ENCODE data around the gene SLC47A1. TPM values are rescaled to one million over a fixed set of nuclear protein-coding genes. Genes with fewer than 3 reads are reported as not detected.

Gene SLC47A1
- total and polyA plus RNA-seq, 2 of the 8 experiments (the other 6 are each of a cell fraction or from before 2014, with no cell fraction given), result 1.5 to 3.6 TPM

DNA sequence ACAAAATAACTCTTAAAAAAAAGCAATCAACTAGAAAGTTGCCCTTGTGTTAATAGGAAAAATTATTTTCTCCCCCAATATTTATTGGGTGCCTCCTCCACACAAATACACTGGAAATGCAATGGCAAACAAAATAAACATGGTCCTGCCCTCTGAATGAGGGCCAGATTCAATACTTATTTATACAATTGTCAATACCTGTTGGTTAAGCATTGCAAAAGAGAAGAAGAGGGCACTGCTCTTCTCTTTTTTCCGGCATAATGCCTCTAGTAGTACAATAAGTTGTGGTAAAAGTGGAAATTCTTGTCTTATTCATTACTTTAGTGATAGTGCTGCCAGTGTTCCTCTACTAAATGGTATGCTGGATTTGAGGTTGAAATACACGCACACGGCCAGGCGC is 92.4 kb downstream of the SLC47A1 start:
- Histone ChIP-seq H3K4me1 (replicated peaks in 1 of 4; ENCODE audit: control insufficient read depth in 3 of 4, insufficient read depth in 4 of 4, low read length in 3 of 4) (no peaks in the 10 kb centered on the region), H4K8ac (ENCODE audit: extremely low read depth, insufficient read depth, low read length) (no peak overlapping the region), H3K9me3 (ENCODE audit: insufficient read depth in 2 of 2, low read depth in 1 of 2, low read length in 1 of 2) (peaks cover 2 to 6% of the 10 kb centered on the region in 2 experiments; a peak in 3 of 4 replicates), H3K23me2 (ENCODE audit: low read depth, low read length) (no peaks in the 10 kb centered on the region), H4K20me1 (replicated peaks in 1 of 2; ENCODE audit: control insufficient read depth in 1 of 2, insufficient read depth in 2 of 2, low read length in 2 of 2) (no peaks in the 10 kb centered on the region), H2BK120ac (replicated peaks; ENCODE audit: low read depth, low read length) (no peak overlapping the region), H3K4me2 (ENCODE audit: insufficient read depth in 1 of 2, low read depth in 2 of 2, low read length in 2 of 2) (no peak overlapping the region), H3K4me3 (ENCODE audit: extremely low read depth in 1 of 4, insufficient read depth in 2 of 4, low read depth in 3 of 4, low read length in 4 of 4) (no peak overlapping the region), H4K5ac (ENCODE audit: insufficient read length, low read depth, low read length) (no peak overlapping the region), H3K79me2 (ENCODE audit: control insufficient read depth in 1 of 2, insufficient read depth in 2 of 2, low read length in 2 of 2) (no peaks in the 10 kb centered on the region), H3K36me3 (ENCODE audit: control insufficient read depth in 2 of 4, insufficient read depth in 4 of 4, low read length in 3 of 4) (no peaks in the 10 kb centered on the region), H2BK5ac (ENCODE audit: low read depth, low read length) (no peak overlapping the region), H3K14ac (ENCODE audit: insufficient read length) (no peak overlapping the region), H3K4ac (replicated peaks; ENCODE audit: insufficient read length, low read depth, low read length) (no peak overlapping the region), H3K18ac (ENCODE audit: extremely low read depth, low read length) (no peak overlapping the region), H3K27me3 (replicated peaks in 1 of 4; ENCODE audit: control insufficient read depth in 3 of 4, extremely low read depth in 1 of 4, insufficient read depth in 3 of 4, low read length in 3 of 4) (no peaks in the 10 kb centered on the region; a peak in 1 of 7 replicates), H4K91ac (replicated peaks; ENCODE audit: insufficient read length, low read length) (no peak overlapping the region), H3K23ac (ENCODE audit: insufficient read length) (no peak overlapping the region), H3K56ac (replicated peaks; ENCODE audit: insufficient read length, low read depth, low read length) (no peak overlapping the region), H3K9ac (replicated peaks in 1 of 4; ENCODE audit: extremely low read depth in 1 of 4, low read depth in 3 of 4, low read length in 3 of 4) (no peak overlapping the region), H2BK12ac (ENCODE audit: low read depth, low read length) (no peak overlapping the region), H2AK5ac (ENCODE audit: low read depth, low read length) (no peak overlapping the region), H2BK15ac (ENCODE audit: low read length) (no peak overlapping the region), H2AFZ (ENCODE audit: low read length) (no peak overlapping the region), H2BK20ac (ENCODE audit: low read length) (no peak overlapping the region), H3K79me1 (ENCODE audit: low read depth, low read length) (no peaks in the 10 kb centered on the region), H3K27ac (ENCODE audit: low read depth, low read length) (no peak overlapping the region)
- POLR2A ChIA-PET (ENCODE audit: partially characterized antibody), result no interaction called here
- WGBS, 2 experiments (ENCODE audit: extremely low coverage in 1 of 2, insufficient coverage in 1 of 2, insufficient read length in 1 of 2, insufficient replicate concordance in 2 of 2, low coverage in 1 of 2, low lambda C conversion rate in 2 of 2, missing lambda C conversion rate in 1 of 2), result 92% methylated on average over 4 of the region's 4 CpGs; no CpG with 5 or more reads in 1 of the 2 experiments
- DNase-seq (ENCODE audit: low read depth in 1 of 2, low spot score in 2 of 2) (no peak), FAIRE-seq (no peak)
- CTCF ChIA-PET (ENCODE audit: partially characterized antibody), result no interaction called here
- TF ChIP-seq SIRT6 (IDR thresholded peaks at IDR 0.05; ENCODE audit: low read length) (no peak), CEBPB (IDR thresholded peaks at IDR 0.05; ENCODE audit: low read depth, low read length) (no peak), EGR1 (IDR thresholded peaks at IDR 0.05; ENCODE audit: borderline replicate concordance, low read depth, low read length) (no peak), RFX5 (IDR thresholded peaks at IDR 0.05; ENCODE audit: borderline replicate concordance, low read depth, low read length) (no peak), TAF7 (optimal IDR thresholded peaks at IDR 0.05; ENCODE audit: borderline replicate concordance, low read depth, low read length) (no peak), HDAC2 (IDR thresholded peaks at IDR 0.05; ENCODE audit: borderline replicate concordance in 1 of 2, low read depth in 2 of 2, low read length in 2 of 2) (no peak), CREB1 (IDR thresholded peaks at IDR 0.05) (no peak), YY1 (IDR thresholded peaks at IDR 0.05; ENCODE audit: low read depth, low read length) (no peak), RAD21 (IDR thresholded peaks at IDR 0.05 in 1 of 2, conservative IDR thresholded peaks at IDR 0.05 in 1 of 2; ENCODE audit: low read depth in 2 of 2, low read length in 2 of 2) (no peak)
- TF ChIP-seq, protein P1, sequence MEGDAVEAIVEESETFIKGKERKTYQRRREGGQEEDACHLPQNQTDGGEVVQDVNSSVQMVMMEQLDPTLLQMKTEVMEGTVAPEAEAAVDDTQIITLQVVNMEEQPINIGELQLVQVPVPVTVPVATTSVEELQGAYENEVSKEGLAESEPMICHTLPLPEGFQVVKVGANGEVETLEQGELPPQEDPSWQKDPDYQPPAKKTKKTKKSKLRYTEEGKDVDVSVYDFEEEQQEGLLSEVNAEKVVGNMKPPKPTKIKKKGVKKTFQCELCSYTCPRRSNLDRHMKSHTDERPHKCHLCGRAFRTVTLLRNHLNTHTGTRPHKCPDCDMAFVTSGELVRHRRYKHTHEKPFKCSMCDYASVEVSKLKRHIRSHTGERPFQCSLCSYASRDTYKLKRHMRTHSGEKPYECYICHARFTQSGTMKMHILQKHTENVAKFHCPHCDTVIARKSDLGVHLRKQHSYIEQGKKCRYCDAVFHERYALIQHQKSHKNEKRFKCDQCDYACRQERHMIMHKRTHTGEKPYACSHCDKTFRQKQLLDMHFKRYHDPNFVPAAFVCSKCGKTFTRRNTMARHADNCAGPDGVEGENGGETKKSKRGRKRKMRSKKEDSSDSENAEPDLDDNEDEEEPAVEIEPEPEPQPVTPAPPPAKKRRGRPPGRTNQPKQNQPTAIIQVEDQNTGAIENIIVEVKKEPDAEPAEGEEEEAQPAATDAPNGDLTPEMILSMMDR (IDR thresholded peaks at IDR 0.05; ENCODE audit: control extremely low read depth in 1 of 3, insufficient read depth in 1 of 3, low read depth in 1 of 3, low read length in 3 of 3), result no peak
- TF ChIP-seq, protein P2, sequence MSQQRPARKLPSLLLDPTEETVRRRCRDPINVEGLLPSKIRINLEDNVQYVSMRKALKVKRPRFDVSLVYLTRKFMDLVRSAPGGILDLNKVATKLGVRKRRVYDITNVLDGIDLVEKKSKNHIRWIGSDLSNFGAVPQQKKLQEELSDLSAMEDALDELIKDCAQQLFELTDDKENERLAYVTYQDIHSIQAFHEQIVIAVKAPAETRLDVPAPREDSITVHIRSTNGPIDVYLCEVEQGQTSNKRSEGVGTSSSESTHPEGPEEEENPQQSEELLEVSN (IDR thresholded peaks at IDR 0.05), result no peak

Measured in H1 (cell line).